K562 (cell line): ENCODE data around the gene CEP350. TPM values are rescaled to one million over a fixed set of nuclear protein-coding genes. Genes with fewer than 3 reads are reported as not detected.

Source experiments
- BRCA1 ChIP-seq, 2 experiments: fragments of 450-650 bp in 1 of 2; sonication (generic) in 1 of 2; formaldehyde crosslinking in 1 of 2; IDR thresholded peaks; 2 replicates each; pipeline versions ENCODE4 v1.5.0 to v1.6.1; 2017 to 2020; ENCODE audit warnings: mild to moderate bottlenecking in 1 of 2, missing genetic modification reagents in 1 of 2
- BRD4 ChIP-seq: fragments of 200-600 bp; sonication (generic); IDR thresholded peaks from 2 replicates; pipeline ENCODE4 v1.6.1; 2017; ENCODE audit warnings: inconsistent platforms
- CBX3 ChIP-seq, 2 experiments: IDR thresholded peaks; 1 replicate in 1 of 2; 2 replicates in 1 of 2; pipeline ENCODE4 v1.6.1; 2012; ENCODE audit warnings: inconsistent platforms in 2 of 2, low read length in 2 of 2, borderline replicate concordance in 1 of 2, control low read depth in 1 of 2
- CBX5 ChIP-seq: IDR thresholded peaks from 2 replicates; pipeline ENCODE4 v1.6.1; 2014; ENCODE audit warnings: low read depth, borderline replicate concordance
- ESRRA ChIP-seq: fragments of 450-650 bp; IDR thresholded peaks from 2 replicates; pipeline ENCODE4 v1.6.1; 2014; ENCODE audit warnings: low read depth, mild to moderate bottlenecking, moderate library complexity, borderline replicate concordance
- HDAC6 ChIP-seq: IDR thresholded peaks from 2 replicates; pipeline ENCODE4 v1.6.1; 2012; ENCODE audit warnings: low read depth, mild to moderate bottlenecking, control low read depth, inconsistent platforms, low read length, moderate library complexity
- MAFF ChIP-seq: IDR thresholded peaks from 2 replicates; pipeline ENCODE4 v1.6.1; 2012; ENCODE audit warnings: low read length, improper control_type of control experiment
- MYBL2 ChIP-seq, 2 experiments: fragments of 450-650 bp in 1 of 2; sonication (generic) in 1 of 2; formaldehyde crosslinking in 1 of 2; IDR thresholded peaks; 2 replicates each; pipeline versions ENCODE4 v1.6.1 to v1.8.1; 2017 to 2022; ENCODE audit warnings: borderline replicate concordance in 1 of 2, inconsistent platforms in 1 of 2, low read depth in 1 of 2, mild to moderate bottlenecking in 1 of 2, missing genetic modification reagents in 1 of 2, moderate library complexity in 1 of 2
- SLC30A9 ChIP-seq: fragments of 250-450 bp; sonication (Bioruptor Pico); IDR thresholded peaks from 2 replicates; pipeline ENCODE4 v1.8.0; 2022; ENCODE audit warnings: mild to moderate bottlenecking, moderate library complexity
- SREBF2 ChIP-seq: sonication (generic); formaldehyde crosslinking; IDR thresholded peaks from 2 replicates; pipeline ENCODE4 v1.4.0; 2020; ENCODE audit warnings: mild to moderate bottlenecking, missing genetic modification reagents
- TCFL5 ChIP-seq: fragments of 250-450 bp; sonication (Bioruptor Pico); conservative IDR thresholded peaks from 2 replicates; pipeline ENCODE4 v1.6.1; 2021; ENCODE audit warnings: mild to moderate bottlenecking, moderate library complexity, matching md5 sums
- TEAD1 ChIP-seq, 2 experiments: fragments of 450-650 bp in 1 of 2; sonication (generic) in 1 of 2; formaldehyde crosslinking; IDR thresholded peaks; 2 replicates each; pipeline versions ENCODE4 v1.4.0 to v1.8.0; 2020 to 2022; ENCODE audit warnings: mild to moderate bottlenecking in 2 of 2, missing genetic modification reagents in 1 of 2
- ZNF589 ChIP-seq: fragments of 200-800 bp; sonication (Bioruptor generic); IDR thresholded peaks from 2 replicates; pipeline ENCODE4 v1.6.1; 2016; ENCODE audit warnings: low read depth, missing genetic modification characterization, missing compliant biosample characterization
- ZNF609 ChIP-seq: sonication (generic); formaldehyde crosslinking; IDR thresholded peaks from 2 replicates; pipeline ENCODE4 v1.8.1; 2023; ENCODE audit warnings: missing genetic modification reagents, mild to moderate bottlenecking, borderline replicate concordance
- ZNF785 ChIP-seq: fragments of 250-450 bp; sonication (Bioruptor Pico); IDR thresholded peaks from 2 replicates; pipeline ENCODE4 v1.4.0; 2020; ENCODE audit warnings: mild to moderate bottlenecking
- ZSCAN32 ChIP-seq: fragments of 450-650 bp; formaldehyde crosslinking; IDR thresholded peaks from 2 replicates; pipeline ENCODE4 v1.4.0; 2020; ENCODE audit warnings: mild to moderate bottlenecking, moderate library complexity
- polyA plus RNA-seq, 8 experiments: library from polyadenylated mRNA; depleted of rRNA in 4 of 8; stranded (reverse) in 5 of 8; unstranded in 3 of 8; fragments of >200 nt; fragmentation: Nextera tagmentation in 2 of 8; fragmentation: Illumina TruSeq in 1 of 8; extraction: Ambion mirVana in 2 of 8; extraction: Trizol in 1 of 8; gene quantifications; 2 replicates each; pipeline versions ENCODE4 v1.2.1 to v1.2.3, GENCODE V29; 2011 to 2014; ENCODE audit warnings: inconsistent platforms in 1 of 8, missing spikeins in 1 of 8
- total RNA-seq, 7 experiments: library from RNA; depleted of rRNA in 6 of 7; stranded (reverse); fragments of >200 nt in 6 of 7; fragmentation: Illumina TruSeq in 2 of 7; extraction: Trizol in 2 of 7; gene quantifications; 2 replicates each; pipeline versions ENCODE4 v1.2.1 to v1.2.3, GENCODE V29; 2011 to 2021; ENCODE audit warnings: low replicate concordance in 1 of 7

Gene CEP350
- total and polyA plus RNA-seq, 9 of the 15 experiments (the other 6 are each of a cell fraction or from before 2014, with no cell fraction given), result 8.3 to 64.3 (median 28.0) TPM

GRCh38 chr1:180066150-180066549 is 111.5 kb downstream of the CEP350 start (continued):
- TF ChIP-seq ZNF609 (CRISPR knock-in tag) (no peak), TEAD1 (CRISPR knock-in tag; IDR thresholded peaks at IDR 0.05) (no peak), ESRRA (no peak), SLC30A9 (CRISPR knock-in tag) (no peak), ZNF785 (no peak), ZNF589 (no peak), CBX3 (IDR thresholded peaks at IDR 0.05; ENCODE audit: borderline replicate concordance in 1 of 2, low read length in 2 of 2) (no peak), MYBL2 (IDR thresholded peaks at IDR 0.05; ENCODE audit: low read depth) (no peak), MYBL2 (CRISPR knock-in tag; IDR thresholded peaks at IDR 0.05; ENCODE audit: borderline replicate concordance) (no peak), ZSCAN32 (CRISPR knock-in tag) (no peak), MAFF (0 out of 2 replicates have a peak, but pooled peaks have one; percentile 31), BRD4 (no peak), HDAC6 (no peak), TCFL5 (CRISPR knock-in tag) (no peak), SREBF2 (no peak), BRCA1 (IDR thresholded peaks at IDR 0.05) (no peak), BRCA1 (CRISPR knock-in tag; IDR thresholded peaks at IDR 0.05) (no peak), CBX5 (no peak)
